ENCODE data around the gene CAB39.

CAB39 gene

GRCh38 chr2:230758566-230759480, 46.2 kb downstream of the CAB39 start:
- DNase-seq: no peak

- no peak for DNase-seq
Observed at GRCh38 chr2:230759481-230760167, 47.0 kb downstream of the CAB39 start.

GRCh38 chr2:230761704-230762103, 49.1 kb downstream of the CAB39 start:
- DNase-seq: no peak

GRCh38 chr2:230762317-230762896, 49.8 kb downstream of the CAB39 start:
- DNase-seq: no peak

- DNase-seq: no peak
Observed at GRCh38 chr2:230764346-230764745, 51.7 kb downstream of the CAB39 start.

GRCh38 chr2:230765611-230766300, 53.1 kb downstream of the CAB39 start:
- no peak for DNase-seq

GRCh38 chr2:230767862-230768388, 55.3 kb downstream of the CAB39 start:
- DNase-seq: no peak

GRCh38 chr2:230770804-230771203, 58.2 kb downstream of the CAB39 start:
- DNase-seq: no peak

- DNase-seq: no peak
Observed at GRCh38 chr2:230772156-230772555, 59.5 kb downstream of the CAB39 start.

GRCh38 chr2:230773039-230773773, 60.6 kb downstream of the CAB39 start:
- DNase-seq: no peak

- no peak for DNase-seq
Observed at GRCh38 chr2:230774348-230774951, 61.8 kb downstream of the CAB39 start.

GRCh38 chr2:230775737-230776136, 63.1 kb downstream of the CAB39 start:
- DNase-seq: no peak

- no peak for DNase-seq
Observed at GRCh38 chr2:230777721-230778120, 65.1 kb downstream of the CAB39 start.

GRCh38 chr2:230778350-230779063, 65.9 kb downstream of the CAB39 start:
- DNase-seq: no peak

- no peak for DNase-seq
Observed at GRCh38 chr2:230779126-230779525, 66.5 kb downstream of the CAB39 start.

GRCh38 chr2:230779607-230780006, 67.0 kb downstream of the CAB39 start:
- DNase-seq: no peak

GRCh38 chr2:230781130-230781797, 68.6 kb downstream of the CAB39 start:
- no peak for DNase-seq

GRCh38 chr2:230783101-230783500, 70.5 kb downstream of the CAB39 start:
- no peak for DNase-seq

- DNase-seq: no peak
Observed at GRCh38 chr2:230784795-230785194, 72.2 kb downstream of the CAB39 start.

GRCh38 chr2:230785346-230785745, 72.7 kb downstream of the CAB39 start:
- no peak for DNase-seq

All from NCI-H1417 treated with DMSO at 0.1 percent for 48 hours (cell line).